Stimulated activated CD8-positive, alpha-beta memory T cell treated with anti-CD3 and anti-CD28 coated beads, Interleukin-4, amount 100 ng/mL, for 24 hours (primary cell): Measurements from ENCODE around the gene CNOT6L.

Experiments
- DNase-seq: peaks from one replicate; pipeline ENCODE4 v3.0.0-alpha.2; 2020; ENCODE audit warnings: low read depth

Gene CNOT6L

DNA sequence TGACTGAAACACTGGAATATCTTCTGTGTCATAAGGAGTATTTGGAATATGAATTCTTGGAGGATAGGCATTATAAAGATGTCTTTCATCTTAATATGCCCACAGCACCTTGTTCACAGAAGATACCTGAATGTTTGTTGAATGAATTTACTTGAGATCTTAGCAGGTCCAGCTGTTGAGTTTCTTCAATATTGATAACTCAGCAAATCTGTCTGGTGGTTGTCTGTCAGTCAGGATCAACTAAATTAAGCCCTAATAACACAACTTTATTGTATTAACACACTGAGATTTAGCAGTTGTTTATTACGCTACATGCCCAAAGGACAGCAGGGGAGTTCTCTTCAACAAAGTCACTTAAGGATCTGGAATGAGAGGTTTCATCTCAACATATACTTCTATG, 106.5 kb downstream of the CNOT6L start:
- no peak for DNase-seq

- DNase-seq = no peak
Measured at GRCh38 chr4:77711469-77711868, 107.7 kb downstream of the CNOT6L start.

GRCh38 chr4:77710684-77711083, 108.5 kb downstream of the CNOT6L start:
- no peak for DNase-seq

DNA sequence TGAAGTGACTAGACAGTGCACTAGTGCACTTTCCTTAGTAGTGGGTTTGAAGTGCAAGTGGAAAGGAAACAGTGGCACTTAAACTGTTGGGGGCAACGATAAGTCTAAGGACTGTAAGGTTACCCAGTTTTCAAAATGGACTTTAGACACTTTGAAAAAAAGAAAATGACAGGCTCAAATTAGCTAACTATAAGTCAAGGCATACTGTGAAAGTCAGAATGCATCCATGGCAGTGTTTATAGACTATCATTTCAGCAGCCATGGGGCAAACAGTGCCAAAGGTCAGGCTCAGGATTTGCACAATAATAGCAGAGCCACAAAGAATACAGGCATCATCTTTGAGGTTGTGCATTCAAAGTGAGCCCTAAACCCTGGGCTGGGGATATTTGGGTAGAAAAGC, 109.1 kb downstream of the CNOT6L start:
- no peak for DNase-seq

DNA sequence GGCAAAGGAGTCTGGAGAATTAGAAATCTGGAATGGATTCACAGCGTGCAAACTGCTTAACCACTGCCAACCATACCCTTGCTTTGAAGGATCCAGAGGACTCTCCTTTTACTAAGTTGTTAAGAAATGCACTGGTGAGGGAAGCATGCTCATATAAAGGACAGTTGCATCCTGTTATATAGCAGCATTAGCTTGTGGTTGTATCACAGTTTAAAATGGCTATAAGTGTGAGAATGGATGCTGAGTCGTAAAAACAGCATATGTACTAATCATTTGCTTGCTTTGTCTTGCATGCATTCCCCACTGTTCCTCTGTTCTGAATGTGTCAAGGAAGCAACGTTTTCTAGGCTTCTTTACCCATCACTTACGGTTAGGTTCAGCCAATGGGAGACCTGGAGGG, 112.5 kb downstream of the CNOT6L start:
- no peak for DNase-seq

GRCh38 chr4:77703666-77704065, 115.5 kb downstream of the CNOT6L start:
- no peak for DNase-seq

GRCh38 chr4:77701121-77701520, 118.0 kb downstream of the CNOT6L start:
- DNase-seq = no peak

DNA sequence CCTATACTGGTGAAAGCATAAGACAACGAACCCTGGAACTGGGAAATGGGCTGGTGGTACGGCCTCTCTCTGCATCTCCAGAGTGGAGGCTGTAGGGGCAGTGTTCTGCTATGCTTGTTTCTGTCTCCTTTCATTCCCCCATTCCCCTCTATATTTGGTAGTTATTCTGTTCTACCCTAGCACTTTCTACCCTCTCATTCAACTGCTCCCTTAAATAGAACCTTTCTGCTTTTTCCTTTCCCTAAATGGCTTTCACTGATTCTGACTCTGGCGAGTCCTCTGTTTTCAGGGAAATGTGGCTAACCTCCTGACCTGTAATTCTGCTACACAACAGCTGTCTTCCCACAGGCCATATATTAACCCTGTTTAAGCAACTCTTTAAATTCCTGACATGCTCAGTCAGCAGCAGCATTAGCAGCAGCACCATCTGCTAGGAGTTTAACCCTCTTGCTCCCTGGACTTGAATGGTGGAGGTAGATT, 119.4 kb downstream of the CNOT6L start:
- no peak for DNase-seq

DNA sequence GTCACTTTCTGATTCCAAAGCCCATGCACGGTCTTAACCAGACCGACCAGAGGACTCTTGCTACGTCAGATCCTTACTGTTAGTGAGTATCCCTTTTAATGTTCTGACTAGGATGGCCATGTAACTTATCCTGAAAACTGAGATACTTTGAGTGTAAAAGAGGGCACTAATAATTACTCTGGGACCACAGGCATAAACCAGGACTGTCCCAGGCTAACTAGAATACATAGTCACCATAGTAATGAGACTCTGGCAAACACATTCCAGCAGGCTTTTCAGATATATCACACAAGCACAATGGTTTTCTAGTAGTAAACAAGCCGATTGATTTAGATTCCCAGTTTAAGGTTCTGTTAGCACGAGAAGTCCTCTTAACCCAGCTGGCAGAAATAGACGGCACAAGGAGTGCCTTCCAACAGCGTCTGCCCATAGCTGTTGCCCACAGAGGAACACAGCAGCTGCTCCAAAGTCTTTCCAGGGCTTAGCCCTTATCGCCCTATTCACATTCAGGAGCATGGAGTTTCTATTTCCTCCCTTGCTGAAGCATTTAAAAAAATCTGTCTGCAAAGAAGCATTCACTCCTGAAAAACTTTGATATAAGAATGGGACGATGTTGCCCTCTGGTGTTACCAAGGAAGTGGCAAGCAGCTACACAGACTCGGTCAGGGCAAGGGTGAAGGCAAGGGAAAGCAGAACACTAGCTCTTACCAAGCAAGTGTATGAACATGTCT, 121.1 kb downstream of the CNOT6L start:
- no peak for DNase-seq

GRCh38 chr4:77695774-77696173, 123.4 kb downstream of the CNOT6L start:
- no peak for DNase-seq

DNA sequence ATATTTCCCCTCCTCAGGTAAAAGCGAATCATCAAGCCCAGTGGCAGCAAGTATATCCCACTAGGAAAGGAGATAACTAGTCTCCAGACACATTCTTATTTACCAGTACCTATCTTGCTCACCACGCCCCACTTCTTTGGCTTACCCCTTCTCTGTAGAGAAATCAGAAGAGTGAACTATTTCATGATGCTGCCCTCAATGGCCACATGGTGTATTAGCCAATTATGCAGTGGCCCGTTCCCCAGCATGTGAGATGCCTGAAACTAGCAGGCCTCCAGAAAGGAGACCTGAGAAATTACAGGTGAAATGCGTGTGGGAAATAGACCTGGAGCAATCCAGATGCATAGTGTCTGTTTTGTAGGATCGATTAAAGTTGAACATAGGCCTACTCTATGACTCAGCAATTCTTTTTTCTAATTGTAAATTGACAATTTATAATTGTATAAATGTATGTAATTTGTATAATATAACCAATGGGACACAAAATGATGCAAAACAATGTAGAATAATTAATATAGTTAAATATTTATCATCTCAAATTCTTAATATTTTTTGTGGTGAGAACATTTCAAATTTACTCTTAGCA, 126.2 kb downstream of the CNOT6L start:
- no peak for DNase-seq

- no peak for DNase-seq
Measured at GRCh38 chr4:77681792-77682191, 137.4 kb downstream of the CNOT6L start.

DNA sequence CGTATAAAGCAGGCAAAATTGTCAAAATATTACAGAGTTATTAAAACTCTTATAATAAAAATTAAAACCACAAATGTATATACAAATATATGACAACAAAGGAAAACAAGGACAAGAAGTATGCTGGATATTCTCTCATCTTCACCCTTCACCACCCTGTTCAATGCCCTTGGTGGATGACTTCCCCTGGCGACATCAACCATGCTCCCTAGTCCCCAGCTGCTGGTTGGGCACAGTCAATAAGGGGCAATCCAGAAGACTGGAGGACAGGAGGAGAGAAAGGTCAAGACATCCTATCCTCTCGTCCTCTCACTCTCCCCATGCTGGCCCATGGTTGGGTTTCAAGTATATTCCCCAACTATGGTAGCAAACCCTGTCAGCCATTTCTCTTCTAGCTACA, 142.3 kb downstream of the CNOT6L start:
- no peak for DNase-seq

- DNase-seq = no peak
Measured at GRCh38 chr4:77671051-77671450, 148.1 kb downstream of the CNOT6L start.

DNA sequence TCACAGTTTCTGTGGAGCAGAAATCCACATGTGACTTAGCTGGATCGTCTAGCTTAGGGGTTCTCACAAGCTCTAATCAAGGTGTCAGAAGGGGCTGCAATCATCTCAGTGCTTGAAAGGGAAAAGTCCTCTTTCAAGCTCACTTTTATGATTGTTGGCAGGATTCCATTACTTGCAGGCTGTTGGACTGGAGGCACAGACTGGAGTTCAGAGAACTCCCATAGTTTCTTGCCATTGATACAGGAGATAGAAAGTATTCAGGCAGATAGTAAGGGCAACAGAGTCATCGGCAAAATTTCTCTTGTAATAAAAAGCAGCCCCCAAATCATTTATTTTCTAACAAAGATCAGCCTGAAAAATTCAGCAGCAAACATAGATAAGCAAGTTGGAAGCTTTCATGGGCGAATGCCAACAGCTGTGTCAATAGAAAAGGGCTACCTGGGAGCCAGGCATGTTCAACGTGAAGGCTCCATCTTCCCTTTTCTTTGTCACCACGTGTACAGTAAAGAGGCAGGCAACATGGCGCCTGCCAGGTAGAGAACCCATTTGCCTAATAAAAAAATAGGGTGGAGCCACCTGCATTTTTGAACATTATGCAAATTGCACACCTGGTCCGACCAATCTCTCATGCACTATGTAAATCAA, 149.1 kb downstream of the CNOT6L start:
- no peak for DNase-seq

DNA sequence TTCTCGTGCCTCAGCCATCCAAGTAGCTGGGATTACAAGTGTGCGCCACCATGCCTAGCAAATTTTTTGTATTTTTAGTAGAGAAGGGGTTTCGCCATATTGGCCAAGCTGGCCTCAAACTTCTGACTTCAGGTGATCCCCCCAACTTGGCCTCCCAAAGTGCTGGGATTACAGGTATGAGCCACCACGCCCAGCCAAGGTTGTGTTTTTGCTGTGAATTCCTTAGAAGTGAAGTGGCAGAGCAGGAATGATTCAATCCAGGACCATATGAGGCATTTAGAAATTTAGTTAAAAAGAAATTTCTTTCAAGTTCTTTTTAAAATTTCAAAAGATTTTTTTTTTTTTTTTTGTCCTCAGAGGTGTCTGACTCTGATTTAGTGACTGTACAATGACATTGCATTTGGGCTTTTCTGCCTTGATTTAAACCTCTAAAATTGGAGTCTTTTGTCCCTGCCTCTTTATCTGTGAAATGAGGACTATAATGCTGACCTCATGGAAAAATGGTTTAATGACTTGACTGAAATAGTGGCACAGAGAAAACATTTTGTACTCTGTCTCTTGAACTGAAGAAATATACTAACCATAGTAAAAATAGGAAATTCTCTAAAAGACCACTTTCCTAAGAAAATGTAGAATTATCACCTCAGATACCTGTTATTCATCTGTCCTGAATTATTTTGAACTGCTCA, 153.6 kb downstream of the CNOT6L start:
- DNase-seq = no peak
